NCI-H1092 treated with DMSO at 0.1 percent for 48 hours (cell line): Measurements from ENCODE around the gene OPRM1.
"Not testable (repeated sequence)": the region's sequence is repeated elsewhere in the genome, so short reads cannot be mapped to it uniquely, and the experiment has no call there.

Experiments used
- DNase-seq: peaks from one replicate; lab custom pipeline; 2025; lab: John Stamatoyannopoulos, UW

OPRM1 gene

GRCh38 chr6:154209555-154209954, 170.5 kb downstream of the OPRM1 start:
- no peak for DNase-seq

GRCh38 chr6:154210678-154211077, 171.6 kb downstream of the OPRM1 start:
- DNase-seq: no peak

- no peak for DNase-seq
Observed at GRCh38 chr6:154213782-154214181, 174.7 kb downstream of the OPRM1 start.

GRCh38 chr6:154218301-154218700, 179.3 kb downstream of the OPRM1 start:
- DNase-seq: no peak

- DNase-seq: no peak
Observed at GRCh38 chr6:154218787-154219186, 179.7 kb downstream of the OPRM1 start.

GRCh38 chr6:154219250-154219649, 180.2 kb downstream of the OPRM1 start:
- DNase-seq: no peak

GRCh38 chr6:154222716-154223115, 183.7 kb downstream of the OPRM1 start:
- DNase-seq: no peak

GRCh38 chr6:154223296-154223695, 184.3 kb downstream of the OPRM1 start:
- no peak for DNase-seq

- no peak for DNase-seq
Observed at GRCh38 chr6:154226461-154226860, 187.4 kb downstream of the OPRM1 start.

- no peak for DNase-seq
Observed at GRCh38 chr6:154227862-154228520, 189.0 kb downstream of the OPRM1 start.

GRCh38 chr6:154228521-154228905, 189.5 kb downstream of the OPRM1 start:
- no peak for DNase-seq

- DNase-seq: no peak
Observed at GRCh38 chr6:154229786-154230185, 190.7 kb downstream of the OPRM1 start.

- DNase-seq: no peak
Observed at GRCh38 chr6:154230393-154230792, 191.4 kb downstream of the OPRM1 start.

- no peak for DNase-seq
Observed at GRCh38 chr6:154230910-154231595, 192.0 kb downstream of the OPRM1 start.

- DNase-seq: no peak
Observed at GRCh38 chr6:154232013-154232910, 193.2 kb downstream of the OPRM1 start.

GRCh38 chr6:154233383-154233782, 194.3 kb downstream of the OPRM1 start:
- no peak for DNase-seq

- no peak for DNase-seq
Observed at GRCh38 chr6:154234019-154234772, 195.2 kb downstream of the OPRM1 start.

GRCh38 chr6:154236646-154237301, 197.7 kb downstream of the OPRM1 start:
- no peak for DNase-seq

GRCh38 chr6:154238831-154239230, 199.8 kb downstream of the OPRM1 start:
- DNase-seq: no peak

- no peak for DNase-seq
Observed at GRCh38 chr6:154239392-154239791, 200.4 kb downstream of the OPRM1 start.

- DNase-seq: not testable (repeated sequence)
Observed at GRCh38 chr6:154241061-154241460, 202.0 kb downstream of the OPRM1 start.
